Measurements from ENCODE around the gene KPNA6. TPM values are rescaled to one million over a fixed set of nuclear protein-coding genes. Genes with fewer than 3 reads are reported as not detected.
"Not testable (repeated sequence)": the region's sequence is repeated elsewhere in the genome, so short reads cannot be mapped to it uniquely, and the experiment has no call there.

The KPNA6 gene
- total RNA-seq, 2 donors from 2014 or later, result 95.4 to 119 TPM

- H3K4me3 Mint-ChIP-seq, result no peak overlapping the region
- H3K27me3 Mint-ChIP-seq (ENCODE audit: insufficient read depth), result no peaks in the 10 kb centered on the region
- Histone ChIP-seq H3K36me3 (ENCODE audit: control insufficient read depth, insufficient read depth, low read length) (peaks cover 22% of the 10 kb centered on the region), H3K9me3 (ENCODE audit: control insufficient read depth, low read length) (no peaks in the 10 kb centered on the region), H3K27ac (ENCODE audit: low read depth, low read length) (no peak overlapping the region), H3K9ac (ENCODE audit: extremely low read depth, low read length, poor library complexity, severe bottlenecking) (no peak overlapping the region), H3K27me3 (ENCODE audit: control insufficient read depth, insufficient read depth, low read length, poor library complexity, severe bottlenecking) (no peaks in the 10 kb centered on the region), H3K4me1 (ENCODE audit: control insufficient read depth, insufficient read depth, low read length) (no peaks in the 10 kb centered on the region), H3K4me3 (ENCODE audit: low read length) (no peak overlapping the region)
- 94 to 96% methylated on average over 4 of the region's 4 CpGs for WGBS, 2 experiments (ENCODE audit: insufficient coverage in 1 of 2, insufficient read length in 1 of 2)
- peaks cover 2% of the 10 kb centered on the region for H3K4me1 Mint-ChIP-seq
- no peak overlapping the region for H3K27ac Mint-ChIP-seq
- peaks cover 23% of the 10 kb centered on the region for H3K36me3 Mint-ChIP-seq (ENCODE audit: low read depth)
- no peaks in the 10 kb centered on the region for H3K9me3 Mint-ChIP-seq
- TF ChIP-seq, protein P1, sequence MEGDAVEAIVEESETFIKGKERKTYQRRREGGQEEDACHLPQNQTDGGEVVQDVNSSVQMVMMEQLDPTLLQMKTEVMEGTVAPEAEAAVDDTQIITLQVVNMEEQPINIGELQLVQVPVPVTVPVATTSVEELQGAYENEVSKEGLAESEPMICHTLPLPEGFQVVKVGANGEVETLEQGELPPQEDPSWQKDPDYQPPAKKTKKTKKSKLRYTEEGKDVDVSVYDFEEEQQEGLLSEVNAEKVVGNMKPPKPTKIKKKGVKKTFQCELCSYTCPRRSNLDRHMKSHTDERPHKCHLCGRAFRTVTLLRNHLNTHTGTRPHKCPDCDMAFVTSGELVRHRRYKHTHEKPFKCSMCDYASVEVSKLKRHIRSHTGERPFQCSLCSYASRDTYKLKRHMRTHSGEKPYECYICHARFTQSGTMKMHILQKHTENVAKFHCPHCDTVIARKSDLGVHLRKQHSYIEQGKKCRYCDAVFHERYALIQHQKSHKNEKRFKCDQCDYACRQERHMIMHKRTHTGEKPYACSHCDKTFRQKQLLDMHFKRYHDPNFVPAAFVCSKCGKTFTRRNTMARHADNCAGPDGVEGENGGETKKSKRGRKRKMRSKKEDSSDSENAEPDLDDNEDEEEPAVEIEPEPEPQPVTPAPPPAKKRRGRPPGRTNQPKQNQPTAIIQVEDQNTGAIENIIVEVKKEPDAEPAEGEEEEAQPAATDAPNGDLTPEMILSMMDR (conservative IDR thresholded peaks at IDR 0.05), result no peak
- DNase-seq, result no peak
These were observed 8.7 kb downstream of the KPNA6 start for GRCh38 chr1:32116531-32116930.

DNA sequence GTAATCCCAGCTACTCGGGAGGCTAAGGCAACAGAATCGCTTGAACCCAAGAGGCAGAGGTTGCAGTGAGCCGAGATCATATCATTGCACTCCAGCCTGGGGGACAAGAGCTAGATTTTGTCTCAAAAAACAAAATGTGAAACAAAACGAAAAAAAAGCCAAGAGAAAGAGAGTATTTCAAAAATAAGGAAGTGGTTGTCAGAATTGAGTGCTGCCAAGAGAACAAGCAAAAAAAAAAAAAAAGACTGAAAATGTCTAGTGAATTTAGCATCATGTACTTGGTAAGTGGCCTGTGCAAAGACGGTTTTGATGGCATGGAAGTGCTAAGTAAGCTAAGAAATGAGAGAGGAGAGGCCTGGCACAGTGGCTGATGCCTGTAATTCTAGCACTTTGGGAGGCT lies 14.3 kb downstream of the KPNA6 start:
- Histone ChIP-seq H3K9ac (ENCODE audit: extremely low read depth, low read length, poor library complexity, severe bottlenecking) (no peak overlapping the region), H3K27ac (ENCODE audit: low read depth, low read length) (no peak overlapping the region), H3K9me3 (ENCODE audit: control insufficient read depth, low read length) (no peaks in the 10 kb centered on the region), H3K4me3 (ENCODE audit: low read length) (no peak overlapping the region), H3K27me3 (ENCODE audit: control insufficient read depth, insufficient read depth, low read length, poor library complexity, severe bottlenecking) (no peaks in the 10 kb centered on the region), H3K36me3 (ENCODE audit: control insufficient read depth, insufficient read depth, low read length) (peaks cover 4% of the 10 kb centered on the region), H3K4me1 (ENCODE audit: control insufficient read depth, insufficient read depth, low read length) (no peaks in the 10 kb centered on the region)
- Mint-ChIP-seq H3K27me3 (ENCODE audit: insufficient read depth) (no peaks in the 10 kb centered on the region), H3K4me3 (no peak overlapping the region), H3K36me3 (ENCODE audit: low read depth) (peaks cover 6% of the 10 kb centered on the region), H3K9me3 (no peaks in the 10 kb centered on the region), H3K27ac (no peak overlapping the region), H3K4me1 (peaks cover 3% of the 10 kb centered on the region)
- WGBS, 2 experiments (ENCODE audit: insufficient coverage in 1 of 2, insufficient read length in 1 of 2), result 91 to 95% methylated on average over 5 of the region's 5 CpGs
- DNase-seq, result no peak
- TF ChIP-seq, protein P1 (conservative IDR thresholded peaks at IDR 0.05), result no peak

DNA sequence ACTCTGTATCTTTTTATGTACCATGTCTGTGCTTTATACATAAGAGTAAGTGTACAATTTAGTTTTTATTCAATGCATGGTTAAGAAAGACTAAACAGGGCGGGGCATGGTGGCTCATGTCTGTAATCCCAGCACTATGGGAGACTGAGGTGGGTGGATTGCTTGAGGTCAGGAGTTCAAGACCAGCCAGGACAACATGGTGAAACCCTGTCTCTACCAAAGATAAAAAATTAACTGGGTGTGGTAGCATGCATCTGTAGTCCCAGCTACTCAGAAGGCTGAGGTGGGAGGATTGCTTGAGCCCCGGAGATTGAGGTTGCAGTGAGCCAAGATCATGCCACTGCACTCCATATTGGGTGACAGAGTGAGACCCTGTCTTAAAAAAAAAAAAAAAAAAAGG lies 15.5 kb downstream of the KPNA6 start:
- not testable (repeated sequence) for H3K36me3 ChIP-seq (ENCODE audit: control insufficient read depth, insufficient read depth, low read length); H3K36me3 Mint-ChIP-seq (ENCODE audit: low read depth); H3K27me3 ChIP-seq (ENCODE audit: control insufficient read depth, insufficient read depth, low read length, poor library complexity, severe bottlenecking); H3K9me3 Mint-ChIP-seq; DNase-seq; H3K9me3 ChIP-seq (ENCODE audit: control insufficient read depth, low read length); H3K9ac ChIP-seq (ENCODE audit: extremely low read depth, low read length, poor library complexity, severe bottlenecking); H3K27ac ChIP-seq (ENCODE audit: low read depth, low read length); H3K27me3 Mint-ChIP-seq (ENCODE audit: insufficient read depth); H3K4me3 Mint-ChIP-seq; H3K4me1 ChIP-seq (ENCODE audit: control insufficient read depth, insufficient read depth, low read length); H3K4me3 ChIP-seq (ENCODE audit: low read length); H3K27ac Mint-ChIP-seq
- H3K4me1 Mint-ChIP-seq, result peaks cover 13% of the 10 kb centered on the region
- 92 to 100% methylated on average over 2 of the region's 2 CpGs for WGBS, 2 experiments (ENCODE audit: insufficient coverage in 1 of 2, insufficient read length in 1 of 2)

- peaks cover 19% of the 10 kb centered on the region for H3K4me1 Mint-ChIP-seq
- no peak overlapping the region for H3K27ac Mint-ChIP-seq
- H3K9me3 Mint-ChIP-seq, result no peaks in the 10 kb centered on the region
- Histone ChIP-seq H3K27ac (ENCODE audit: low read depth, low read length) (no peak overlapping the region), H3K36me3 (ENCODE audit: control insufficient read depth, insufficient read depth, low read length) (peaks cover 4% of the 10 kb centered on the region), H3K9ac (ENCODE audit: extremely low read depth, low read length, poor library complexity, severe bottlenecking) (no peak overlapping the region), H3K4me3 (ENCODE audit: low read length) (no peak overlapping the region), H3K27me3 (ENCODE audit: control insufficient read depth, insufficient read depth, low read length, poor library complexity, severe bottlenecking) (no peaks in the 10 kb centered on the region), H3K4me1 (ENCODE audit: control insufficient read depth, insufficient read depth, low read length) (no peaks in the 10 kb centered on the region), H3K9me3 (ENCODE audit: control insufficient read depth, low read length) (no peaks in the 10 kb centered on the region)
- peaks cover 8% of the 10 kb centered on the region for H3K36me3 Mint-ChIP-seq (ENCODE audit: low read depth)
- WGBS, 2 experiments (ENCODE audit: insufficient coverage in 1 of 2, insufficient read length in 1 of 2), result 96 to 99% methylated on average over 6 to 8 of the region's 8 CpGs
- DNase-seq, result no peak
- no peak overlapping the region for H3K4me3 Mint-ChIP-seq
- no peaks in the 10 kb centered on the region for H3K27me3 Mint-ChIP-seq (ENCODE audit: insufficient read depth)
- TF ChIP-seq, protein P1 (conservative IDR thresholded peaks at IDR 0.05), result no peak
These were observed 17.5 kb downstream of the KPNA6 start for GRCh38 chr1:32125313-32125712.
